IPS DF 19.7 (cell line): ENCODE data around the gene ZNF865.
"Not testable (repeated sequence)": the region's sequence is repeated elsewhere in the genome, so short reads cannot be mapped to it uniquely, and the experiment has no call there.

Experiments
- DNase-seq: peaks from one replicate; pipeline ENCODE4 v3.0.0-alpha.2; 2013; ENCODE audit warnings: low read depth, low spot score

Gene ZNF865

DNA sequence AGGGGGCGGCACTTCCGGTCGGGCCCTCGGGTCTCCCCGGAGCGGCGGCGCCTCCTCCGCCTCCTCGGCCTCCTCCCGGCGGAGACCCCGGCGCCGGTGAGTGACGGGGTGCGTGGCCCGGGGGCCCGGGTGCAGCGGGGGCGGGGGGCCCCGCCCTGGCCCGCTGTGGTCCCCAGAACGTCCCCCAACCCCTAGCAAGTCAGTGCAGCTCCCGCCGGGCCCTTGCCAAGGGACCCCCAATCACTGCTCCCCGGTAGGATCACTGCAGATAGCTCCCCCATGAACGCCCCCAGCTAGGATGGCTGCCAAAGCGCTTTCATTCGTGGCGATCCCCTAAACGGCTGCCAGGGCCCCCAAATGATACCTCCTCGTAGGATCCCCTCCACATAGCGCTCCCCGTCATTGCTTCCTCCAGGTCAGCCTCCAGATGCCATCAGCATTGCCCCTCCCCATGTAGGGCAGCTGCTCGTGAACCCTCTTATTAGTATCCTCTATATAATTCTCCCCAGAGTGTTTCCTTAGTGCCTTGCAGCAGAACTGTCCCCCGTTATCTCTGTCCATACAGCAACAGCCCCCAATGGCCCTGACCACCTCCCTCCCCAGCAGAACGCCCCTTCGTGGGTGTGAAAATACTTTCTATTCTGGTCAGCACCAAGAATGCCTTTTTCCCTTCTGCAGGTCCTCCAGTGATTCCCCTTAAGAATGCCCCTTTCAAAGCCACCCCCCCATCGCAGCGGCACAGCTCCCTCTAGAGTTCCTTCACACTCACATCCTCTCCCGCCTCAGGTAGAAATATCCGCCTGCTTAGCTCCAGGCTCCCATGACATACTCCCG is at the start of gene ZNF865:
Gene ZNF865 (plus strand): TSS at position 11 of the 834 bp plus-strand sequence. CDS start 7,972 bp downstream, outside the sequence.
- no peak for DNase-seq

DNA sequence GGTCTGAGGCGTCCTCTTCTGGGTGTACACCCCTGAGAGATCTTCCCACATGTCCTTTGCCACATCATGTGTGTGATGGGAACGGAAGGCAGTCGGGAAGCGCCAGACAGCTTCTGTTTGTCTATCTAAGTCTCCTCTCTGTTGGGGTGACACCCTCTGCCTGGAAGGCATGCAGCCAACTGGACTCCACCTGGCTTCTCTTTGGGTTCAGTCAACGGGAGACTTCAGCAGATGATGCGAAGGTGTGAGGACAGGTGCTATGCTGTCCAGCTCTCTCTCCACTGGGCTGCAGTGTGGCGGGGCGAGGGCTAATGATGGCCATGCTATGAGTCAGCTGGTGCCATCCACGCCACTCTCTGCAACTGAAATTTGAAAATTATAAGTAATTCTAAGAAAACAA is 45.8 kb upstream of the ZNF865 start:
- DNase-seq = no peak

GRCh38 chr19:55563261-55563690 is 42.2 kb upstream of the ZNF865 start:
- no peak for DNase-seq

DNA sequence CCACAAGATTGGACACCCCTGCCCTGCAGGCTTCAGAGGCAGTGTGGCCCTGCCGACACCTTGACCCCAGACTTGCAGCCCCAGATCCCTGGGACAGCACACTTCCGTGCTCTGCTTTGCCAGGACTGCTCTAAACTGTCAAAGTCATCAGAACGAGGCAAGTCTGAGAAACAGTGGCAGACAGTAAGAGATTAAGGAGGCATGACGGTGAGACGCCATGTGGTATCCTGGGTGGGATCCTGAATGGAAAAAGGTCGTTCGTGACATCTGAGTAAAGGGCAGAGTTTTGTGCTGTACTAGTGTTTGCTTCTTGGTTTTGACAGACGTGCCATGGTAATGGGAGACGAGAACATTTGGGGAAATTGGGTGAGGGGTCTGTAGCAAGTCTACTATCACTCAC is 38.6 kb upstream of the ZNF865 start:
- no peak for DNase-seq

GRCh38 chr19:55567708-55568328 is 37.6 kb upstream of the ZNF865 start:
- no peak for DNase-seq

GRCh38 chr19:55569477-55569876 is 36.0 kb upstream of the ZNF865 start:
- not testable (repeated sequence) for DNase-seq

DNA sequence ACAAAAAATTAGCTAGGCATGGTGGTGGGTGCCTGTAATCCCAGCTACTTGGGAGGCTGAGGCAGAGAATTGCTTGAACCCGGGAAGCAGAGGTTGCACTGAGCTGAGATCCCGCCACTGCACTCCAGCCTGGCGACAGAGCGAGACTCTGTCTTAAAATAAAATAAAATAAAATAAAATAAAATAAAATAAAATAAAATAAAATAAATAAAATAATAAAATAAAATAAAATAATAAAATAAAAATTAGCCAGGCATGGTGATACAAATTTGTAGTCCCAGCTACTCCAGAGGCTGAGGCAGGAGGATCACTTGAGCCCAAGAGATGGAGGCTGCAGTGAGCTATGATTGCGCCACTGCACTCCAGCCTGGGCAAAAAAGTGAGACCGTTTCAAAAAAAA is 31.5 kb upstream of the ZNF865 start:
- DNase-seq = not testable (repeated sequence)

GRCh38 chr19:55576746-55577145 is 28.7 kb upstream of the ZNF865 start:
- DNase-seq = no peak

GRCh38 chr19:55578031-55578760 is 27.3 kb upstream of the ZNF865 start:
- no peak for DNase-seq

- no peak for DNase-seq
Measured at GRCh38 chr19:55578761-55579747, 26.4 kb upstream of the ZNF865 start.

DNA sequence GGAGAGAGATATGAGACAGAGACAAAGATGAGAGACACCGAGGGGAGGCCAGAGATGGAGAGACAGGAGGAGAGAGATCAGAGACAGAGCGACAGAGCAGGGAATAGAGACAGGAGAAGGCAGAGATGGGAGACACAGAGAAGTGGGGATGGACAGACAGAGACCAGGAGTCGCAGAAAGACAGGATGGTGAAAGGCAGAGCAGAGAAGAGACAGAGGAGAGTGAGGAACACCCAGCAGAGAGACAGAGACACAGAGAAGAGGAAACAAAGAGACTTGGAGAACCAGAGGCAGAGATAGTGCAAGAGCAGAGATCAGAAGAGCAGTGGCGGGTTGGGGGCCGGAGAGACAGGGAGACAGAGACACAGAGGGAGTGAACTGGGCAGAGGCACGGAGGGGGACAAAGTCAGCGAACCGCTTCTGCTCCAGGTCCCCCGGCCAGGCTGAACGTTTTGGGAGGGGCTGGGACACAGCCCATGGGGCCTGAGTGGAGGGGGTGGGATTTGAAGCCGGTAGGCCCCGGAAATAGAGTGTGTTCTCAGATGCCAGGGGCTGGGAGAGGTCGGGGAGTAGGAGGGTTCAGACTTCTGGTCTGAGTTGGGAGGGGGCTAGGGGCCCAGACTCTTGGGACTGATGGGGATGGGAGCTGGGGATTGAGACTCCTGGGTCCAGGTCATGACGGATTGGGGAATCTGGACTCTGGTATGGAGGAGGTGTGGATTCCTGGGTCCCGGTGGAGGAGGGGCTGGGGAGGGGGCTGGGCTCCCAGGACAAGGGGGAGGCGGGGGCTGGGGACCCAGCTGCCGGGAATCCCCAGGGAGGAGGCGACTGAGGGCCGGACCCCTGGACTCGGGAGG is 25.5 kb upstream of the ZNF865 start:
- no peak for DNase-seq

DNA sequence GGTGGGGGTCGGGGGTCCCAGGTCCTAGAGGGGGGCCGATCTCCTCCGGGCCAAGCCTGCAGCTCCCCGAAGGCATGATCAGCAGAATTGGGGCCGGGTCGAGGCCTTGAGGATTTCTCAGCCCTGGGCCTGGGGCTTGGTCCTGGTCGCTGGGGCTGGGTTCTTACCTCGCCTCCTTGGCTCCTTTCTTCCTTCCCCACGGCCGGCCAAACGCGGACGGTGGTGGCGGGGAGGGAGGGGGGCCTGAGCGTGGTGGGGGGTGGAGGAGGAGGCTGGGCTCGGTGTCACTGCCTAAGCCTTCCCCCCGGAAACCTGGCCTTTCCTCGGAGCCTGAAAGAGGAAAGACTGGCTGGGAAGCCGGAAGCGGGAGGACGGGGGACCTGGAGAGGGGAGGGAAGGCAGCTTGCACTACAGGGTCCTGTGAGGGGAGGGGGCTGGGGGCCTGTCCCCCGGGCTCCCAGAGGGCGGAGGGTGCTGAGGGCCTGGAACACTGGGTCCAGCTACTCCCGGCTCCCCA is 24.8 kb upstream of the ZNF865 start, which contains the start of gene ZNF579:
Gene ZNF579 (minus strand): TSS at position 221 of the 517 bp plus-strand sequence. CDS start 1,209 bp downstream, outside the sequence.
- no peak for DNase-seq

- no peak for DNase-seq
Measured at GRCh38 chr19:55581145-55581822, 24.2 kb upstream of the ZNF865 start.

GRCh38 chr19:55581823-55582223 is 23.6 kb upstream of the ZNF865 start:
- no peak for DNase-seq

GRCh38 chr19:55582284-55582683 is 23.2 kb upstream of the ZNF865 start:
- not testable (repeated sequence) for DNase-seq

GRCh38 chr19:55583897-55584296 is 21.6 kb upstream of the ZNF865 start:
- not testable (repeated sequence) for DNase-seq

GRCh38 chr19:55584871-55585270 is 20.6 kb upstream of the ZNF865 start:
- no peak for DNase-seq

DNA sequence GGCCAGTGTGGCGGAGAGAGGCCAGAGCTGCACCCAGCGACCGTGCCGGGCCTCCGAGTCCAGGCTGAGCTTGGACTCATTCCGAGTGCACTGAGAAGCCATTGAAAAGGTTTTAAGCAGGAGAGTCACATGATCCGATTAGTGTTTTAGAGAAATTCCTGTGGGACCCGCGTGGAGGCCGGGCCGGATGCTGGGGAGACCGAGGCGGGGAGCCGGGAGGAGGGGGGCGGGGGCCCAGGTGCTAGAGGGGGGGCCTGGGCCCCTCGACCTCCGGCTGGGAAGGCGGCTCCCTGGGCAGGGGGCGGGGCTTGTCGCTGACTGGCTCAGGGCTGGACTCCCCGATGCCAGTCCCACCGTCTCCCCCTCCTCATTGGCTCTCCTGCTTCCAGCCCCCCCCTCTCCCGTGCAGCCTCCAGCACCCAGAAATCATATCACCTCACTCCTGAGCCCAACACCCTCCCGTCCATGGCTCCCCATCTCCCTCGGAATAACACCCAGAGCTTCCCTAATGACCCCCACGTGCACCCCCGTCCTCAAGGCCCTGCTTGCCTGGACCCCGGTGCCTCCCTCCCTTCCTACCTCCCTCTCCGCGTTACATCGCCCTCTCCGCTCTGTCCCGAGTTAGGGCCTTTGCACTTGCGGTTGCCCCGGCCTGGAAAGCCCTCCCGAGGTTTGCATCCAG is 19.6 kb upstream of the ZNF865 start:
- DNase-seq = no peak
